NCI-H748 treated with DMSO at 0.1 percent for 48 hours (cell line): ENCODE data around the gene POR.

Experiments
- DNase-seq: peaks from one replicate; lab custom pipeline; 2025; lab: John Stamatoyannopoulos, UW

The POR gene

DNA sequence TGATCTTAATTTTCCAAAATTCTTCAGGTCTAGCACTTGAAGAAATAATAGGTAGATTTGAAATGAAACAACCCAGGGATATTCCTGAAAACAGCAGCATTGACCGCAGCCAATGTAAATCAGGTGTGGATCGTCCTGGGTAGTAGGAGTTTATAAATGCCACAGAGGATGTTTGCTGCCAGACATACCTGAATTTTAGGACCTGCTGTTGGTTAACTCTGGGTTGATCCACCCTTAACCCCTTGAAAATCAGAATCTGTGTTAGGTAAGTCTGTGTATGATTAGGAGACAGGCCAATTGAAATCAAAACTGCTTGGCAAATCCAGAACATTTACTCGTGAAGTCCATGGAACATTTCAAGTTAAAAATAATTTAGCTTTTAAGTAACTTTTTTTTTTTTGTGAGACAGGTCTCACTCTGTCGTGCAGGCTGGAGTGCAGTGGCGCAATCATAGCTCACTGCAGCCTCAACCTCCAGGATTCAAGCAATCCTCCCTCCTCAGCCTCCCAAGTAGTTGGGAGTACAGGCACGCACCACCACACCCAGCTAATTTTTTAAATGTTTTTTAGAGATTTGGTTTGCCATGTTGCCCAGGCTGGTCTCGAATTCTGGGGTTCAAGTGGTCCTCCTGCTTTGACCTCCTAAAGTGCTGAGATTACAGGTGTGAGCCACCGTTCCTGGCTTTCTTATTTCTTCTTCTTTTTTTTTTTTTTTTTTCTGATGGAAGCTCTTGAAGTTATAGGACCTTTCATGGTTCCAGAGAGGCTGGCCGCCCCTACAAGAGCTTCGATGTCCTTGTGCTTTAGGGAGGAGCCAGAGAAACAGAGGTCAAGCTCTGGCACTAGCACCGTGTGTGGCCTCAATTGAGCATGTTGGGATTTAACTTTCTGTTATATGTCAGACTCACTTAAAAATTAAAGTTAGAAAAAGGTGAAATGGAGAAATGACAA is 2.0 kb downstream of the POR start:
- DNase-seq, result no peak

- no peak for DNase-seq
Measured at GRCh38 chr7:75920431-75921161, 5.6 kb downstream of the POR start.

DNA sequence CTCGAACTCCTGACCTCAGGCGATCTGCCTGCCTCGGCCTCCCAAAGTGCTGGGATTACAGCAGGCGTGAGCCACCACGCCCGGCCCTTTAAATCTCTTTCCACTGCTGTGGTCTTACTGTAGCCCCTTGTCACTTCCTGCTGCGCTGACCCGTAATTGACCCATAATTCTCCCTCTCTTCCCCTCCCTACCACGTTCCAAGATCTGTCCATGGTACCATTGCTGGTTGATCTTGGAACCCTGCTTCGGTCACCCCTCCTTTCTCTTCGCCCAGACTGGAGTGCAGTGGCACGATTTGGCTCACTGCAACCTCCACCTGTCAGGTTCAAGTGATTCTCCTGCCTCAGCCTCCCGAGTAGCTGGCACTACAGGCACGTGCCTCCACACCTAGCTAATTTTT is 6.5 kb downstream of the POR start:
- DNase-seq, result no peak

- DNase-seq, result no peak
Measured at GRCh38 chr7:75922966-75923603, 8.1 kb downstream of the POR start.

DNA sequence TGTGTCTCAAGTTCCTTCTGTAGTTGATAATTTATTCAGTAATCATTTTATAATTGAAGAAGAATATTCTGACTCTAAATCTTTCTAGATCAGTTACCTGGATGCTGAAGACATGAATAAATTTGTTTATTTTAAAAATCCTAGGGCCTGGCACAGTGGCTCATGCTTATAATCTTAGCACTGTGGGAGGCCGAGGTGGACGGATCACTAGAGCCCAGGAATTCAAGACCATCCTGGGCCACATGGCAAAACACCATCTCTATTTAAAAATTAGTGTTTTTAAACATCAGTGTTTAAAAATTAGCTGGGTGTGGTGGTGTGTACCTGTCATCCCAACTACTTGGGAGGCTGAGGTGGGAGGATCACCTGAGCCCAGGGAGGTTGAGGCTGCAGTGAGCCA is 9.3 kb downstream of the POR start:
- DNase-seq, result no peak

DNA sequence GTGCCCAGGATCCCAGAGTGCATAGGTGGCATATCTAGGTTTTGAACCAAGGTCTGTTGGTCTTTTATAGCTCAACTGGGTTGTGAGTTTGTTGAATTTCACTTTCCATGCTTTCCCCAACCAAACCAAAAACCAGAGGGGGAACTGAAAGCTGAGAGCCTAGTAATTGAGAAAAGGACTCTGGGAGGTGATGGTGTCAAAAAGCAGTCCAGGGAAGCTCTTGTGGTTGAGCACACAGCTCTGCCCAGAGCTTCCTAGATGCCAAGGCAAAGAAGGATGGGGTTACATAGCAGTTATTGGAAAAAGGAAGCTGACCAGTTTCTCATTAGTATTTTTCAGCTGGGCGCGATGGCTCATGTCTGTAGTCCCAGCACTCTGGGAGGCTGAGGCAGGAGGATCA is 9.9 kb downstream of the POR start:
- no peak for DNase-seq

DNA sequence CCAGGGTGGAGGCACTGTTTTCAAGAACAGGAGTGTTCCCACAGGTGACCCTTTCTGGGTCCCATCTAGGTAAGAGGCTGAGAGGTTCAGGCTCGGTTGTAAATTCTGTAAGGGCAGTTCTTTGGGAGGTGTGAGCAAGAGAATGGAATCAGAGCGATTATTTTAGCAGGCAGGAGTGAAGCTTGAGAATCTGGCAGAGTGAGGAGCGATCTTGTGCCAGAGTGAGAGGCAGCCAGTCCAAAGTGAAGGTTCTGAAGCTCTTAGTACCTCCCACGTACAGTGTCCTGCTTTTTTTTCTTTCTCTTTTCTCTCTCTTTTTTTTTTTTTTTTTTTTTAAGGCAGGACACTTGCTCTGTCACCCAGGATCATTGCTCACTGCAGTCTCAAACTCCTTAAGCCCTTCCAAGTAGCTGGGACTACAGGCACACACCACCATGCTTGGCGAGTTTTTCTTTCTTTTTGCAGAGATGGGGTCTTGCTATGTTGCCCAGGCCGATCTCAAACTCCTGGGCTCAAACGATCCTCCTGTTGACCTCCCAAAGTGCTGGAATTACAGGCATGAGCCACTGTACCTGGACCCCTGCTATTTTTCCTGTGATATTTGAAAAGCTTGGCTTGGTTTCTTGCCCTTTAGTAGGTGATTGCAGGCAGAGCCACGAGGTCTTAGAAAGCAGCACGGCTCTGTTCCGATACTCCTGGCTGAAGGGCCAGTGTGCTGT is 10.9 kb downstream of the POR start:
- no peak for DNase-seq

- no peak for DNase-seq
Measured at GRCh38 chr7:75928568-75928914, 13.6 kb downstream of the POR start.

GRCh38 chr7:75931680-75932079 is 16.7 kb downstream of the POR start:
- peak; percentile 42 for DNase-seq

DNA sequence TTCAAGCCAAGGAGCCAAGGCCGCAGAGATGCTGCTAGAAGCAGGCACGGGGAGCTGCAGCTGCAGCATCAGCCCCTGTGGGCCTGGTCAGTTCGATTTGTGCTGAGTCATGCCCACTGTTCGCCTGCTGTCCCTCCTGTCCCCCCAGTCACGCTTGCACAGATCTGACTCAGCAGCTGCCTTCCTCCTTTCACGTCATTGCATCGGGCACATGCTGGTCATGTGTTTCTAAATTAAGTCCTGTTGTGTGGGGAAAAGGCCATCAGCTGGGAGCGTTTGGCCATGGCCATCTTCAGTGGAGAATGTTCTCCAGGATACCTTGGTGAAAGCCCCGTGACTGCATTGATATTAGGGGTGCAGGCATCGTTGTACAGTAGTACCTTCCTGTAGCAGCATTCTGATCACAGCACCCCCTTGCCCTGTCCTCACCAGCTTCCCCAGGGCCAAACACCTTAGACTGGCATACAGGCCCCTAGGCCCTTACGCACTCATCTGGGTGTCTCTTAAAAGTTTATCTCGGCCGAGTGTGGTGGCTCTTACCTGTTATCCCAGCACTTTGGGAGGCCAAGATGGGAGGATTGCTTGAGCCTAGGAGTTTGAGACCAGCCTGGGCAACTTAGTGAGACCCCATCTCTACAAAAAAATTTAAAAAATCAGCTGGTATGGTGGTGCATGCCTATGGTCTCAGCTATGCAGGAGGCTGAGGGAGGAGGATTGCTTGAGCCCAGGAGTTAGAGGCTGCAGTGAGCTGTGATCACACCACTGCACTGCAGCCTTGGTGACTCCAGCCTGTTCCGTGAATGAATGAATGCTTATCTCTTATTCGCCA is 23.2 kb downstream of the POR start:
- DNase-seq, result no peak

GRCh38 chr7:75938921-75939320 is 24.0 kb downstream of the POR start:
- DNase-seq, result no peak

DNA sequence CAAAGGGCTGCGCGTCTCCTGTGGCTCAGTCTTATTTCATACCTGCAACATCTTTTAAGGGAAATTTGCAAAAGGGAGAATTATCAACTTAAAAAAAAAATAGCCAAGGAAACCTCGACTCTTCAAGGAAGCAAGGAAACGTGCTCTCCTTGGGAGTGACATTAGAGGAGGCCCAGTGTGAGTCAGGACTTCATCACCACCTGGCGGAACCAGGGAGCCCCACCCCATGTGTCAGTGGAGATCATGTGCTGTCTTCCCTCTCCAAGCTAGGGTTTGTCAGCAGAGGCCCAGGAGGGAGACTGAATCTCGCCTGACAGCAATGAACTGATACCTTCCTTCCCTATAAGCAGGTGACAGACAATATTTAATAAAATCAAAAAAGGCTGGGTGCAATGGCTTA is 28.9 kb downstream of the POR start:
- no peak for DNase-seq

DNA sequence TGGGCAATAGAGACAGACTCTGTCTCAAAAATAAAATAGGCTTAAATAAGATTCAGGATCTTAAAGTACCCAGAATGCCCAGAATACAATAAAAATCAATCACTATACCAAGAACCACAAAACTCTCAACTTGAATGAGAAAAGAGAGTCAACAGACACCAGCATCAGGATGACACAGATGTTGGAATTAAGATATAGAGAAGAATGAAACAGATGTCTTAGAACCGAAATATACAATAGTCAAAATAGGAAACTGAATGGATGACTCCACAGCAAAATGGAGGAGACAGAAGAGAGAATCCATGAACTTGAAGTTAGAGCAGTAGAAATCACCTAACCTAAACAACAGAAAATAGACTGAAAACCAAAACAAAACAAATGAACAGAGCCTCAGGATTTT is 29.6 kb downstream of the POR start:
- no peak for DNase-seq

DNA sequence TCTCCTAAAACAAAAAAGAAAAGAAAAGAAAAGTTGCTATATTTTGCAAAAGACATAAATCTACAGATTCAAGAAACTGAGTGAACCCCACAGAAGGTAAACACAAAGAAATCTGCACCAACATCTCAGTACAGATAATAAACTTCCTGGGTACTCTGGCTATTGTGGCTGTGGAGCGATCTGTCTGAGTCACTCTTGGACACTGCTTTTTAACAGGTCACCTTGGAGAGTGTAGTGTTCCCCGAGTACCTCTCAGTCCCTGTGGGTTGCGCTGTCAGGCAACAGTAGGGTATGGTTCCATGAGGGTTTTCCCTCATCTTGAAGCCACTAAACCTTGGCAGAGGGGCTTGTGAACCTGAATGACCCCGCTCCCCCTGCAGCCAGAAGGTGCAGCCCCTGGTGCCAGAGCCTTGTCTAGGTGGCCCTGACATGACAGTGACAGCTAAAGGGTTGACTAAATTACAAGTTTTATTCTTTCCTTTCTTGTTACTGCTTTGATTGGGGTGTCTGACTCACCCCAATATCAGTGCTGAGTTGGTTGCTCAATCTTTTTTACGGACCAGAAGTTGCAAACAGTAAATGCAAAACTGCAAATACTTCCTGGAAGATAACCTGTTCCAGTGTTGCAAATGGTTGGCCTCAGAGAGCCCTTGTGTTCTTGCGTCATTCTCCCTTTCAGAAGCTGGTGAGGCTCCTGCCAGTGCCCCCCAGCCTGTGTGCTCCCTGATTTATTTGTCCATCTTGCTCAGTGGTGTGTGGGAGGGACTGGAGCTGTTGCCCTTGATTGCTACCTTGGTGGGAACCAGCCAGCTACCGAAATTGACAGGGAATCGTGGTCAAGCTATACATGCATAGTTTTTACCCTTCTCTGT is 30.6 kb downstream of the POR start:
- no peak for DNase-seq

DNA sequence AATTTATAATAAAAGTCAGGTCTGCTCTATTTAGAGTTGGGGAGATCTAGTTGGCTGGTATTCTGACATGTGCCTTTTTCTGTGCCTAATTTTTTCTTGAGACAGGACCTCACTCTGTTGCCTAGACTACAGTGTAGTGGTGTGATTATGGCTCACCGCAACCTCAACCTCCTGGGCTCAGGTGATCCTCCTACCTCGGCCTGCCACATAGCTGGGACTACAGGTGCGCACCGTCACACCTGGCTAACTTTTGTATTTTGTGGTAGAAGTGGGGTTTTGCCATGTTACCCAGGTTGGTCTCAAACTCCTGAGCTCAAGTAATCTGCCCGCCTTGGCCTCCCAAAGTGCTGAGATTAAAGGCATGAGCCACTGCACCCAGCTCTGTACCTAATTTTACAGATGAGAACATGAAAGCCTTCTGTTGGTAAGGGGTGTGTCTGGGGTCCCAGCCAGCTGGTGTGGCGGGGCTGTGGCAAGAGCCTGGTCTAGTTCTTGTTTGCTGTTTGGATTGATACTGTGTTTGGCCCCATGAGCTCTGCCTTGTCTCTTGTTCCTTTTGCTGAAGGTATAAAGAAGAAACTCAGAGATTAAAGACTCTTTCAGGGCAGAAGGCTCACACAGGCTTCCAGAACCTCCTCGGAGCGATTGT is 31.4 kb downstream of the POR start:
- no peak for DNase-seq

DNA sequence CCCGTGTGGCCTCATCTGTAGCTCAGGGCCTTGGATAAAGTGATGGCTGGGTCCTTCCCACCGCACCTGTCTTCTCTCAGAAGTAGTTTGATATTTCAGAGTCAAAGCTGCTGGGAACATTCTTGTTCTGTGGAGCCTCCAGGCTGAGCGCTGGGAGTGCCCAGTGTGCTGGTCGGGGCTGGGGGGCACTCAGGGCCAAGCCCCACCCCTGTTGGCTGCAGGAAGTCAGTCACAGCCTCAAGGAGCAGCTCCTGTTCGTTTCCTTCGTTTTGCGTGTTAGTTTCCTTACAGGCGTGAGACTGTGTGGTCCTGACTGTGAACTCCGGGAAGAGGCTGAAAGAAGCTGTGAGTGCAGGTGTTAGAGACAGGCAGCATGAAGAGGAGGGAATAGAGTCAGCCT is 33.2 kb downstream of the POR start:
- DNase-seq, result no peak

DNA sequence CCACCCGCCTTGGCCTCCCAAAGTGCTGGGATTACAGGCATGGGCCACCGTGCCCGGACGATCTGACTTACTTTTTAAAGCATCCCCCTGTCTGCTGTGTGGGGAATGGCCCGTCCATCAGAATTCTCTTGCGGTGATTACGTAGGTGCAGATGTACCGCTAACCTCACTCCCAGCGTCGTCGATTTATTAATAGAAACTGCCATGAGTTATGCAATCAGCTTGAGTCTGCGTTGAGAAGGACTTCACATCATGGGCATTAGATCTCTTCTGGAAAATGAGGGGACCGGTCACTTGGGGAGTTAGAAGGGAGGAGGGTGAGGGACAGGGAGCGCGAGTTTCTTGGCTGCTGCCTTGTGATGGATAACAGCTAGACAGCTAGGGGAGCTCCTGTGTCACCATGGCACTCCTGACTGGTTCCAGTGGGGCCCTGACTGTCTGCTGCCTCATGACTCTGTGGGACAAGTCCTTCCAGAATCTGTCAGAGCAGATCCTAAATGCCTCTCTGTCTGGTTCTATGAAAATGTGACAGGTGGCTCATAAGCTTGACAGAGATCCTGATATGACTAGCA is 35.2 kb downstream of the POR start:
- no peak for DNase-seq

- no peak for DNase-seq
Measured at GRCh38 chr7:75951506-75951905, 36.6 kb downstream of the POR start.

GRCh38 chr7:75953431-75953830 is 38.5 kb downstream of the POR start:
- no peak for DNase-seq

- DNase-seq, result no peak
Measured at GRCh38 chr7:75953931-75954330, 39.0 kb downstream of the POR start.
